ENCODE measurements around the gene NRAP. TPM values are rescaled to one million over a fixed set of nuclear protein-coding genes. Genes with fewer than 3 reads are reported as not detected.

NRAP gene
- polyA plus RNA-seq, 1 of the 3 experiments (the other 2 are of a cell fraction) = not detected

GRCh38 chr10:113630929-113631533, 32.8 kb downstream of the NRAP start:
- Histone ChIP-seq H2AFZ (ENCODE audit: low read depth) (no peak overlapping the region), H3K4me2 (no peak overlapping the region), H3K27me3 (ENCODE audit: insufficient read depth) (no peaks in the 10 kb centered on the region; the same call in 1 of the 2 replicates), H3K4me3 (ENCODE audit: low read depth in 2 of 2, low read length in 1 of 2) (no peak overlapping the region), H3K27ac (ENCODE audit: low read depth in 2 of 2, low read length in 1 of 2) (no peak overlapping the region), H4K20me1 (ENCODE audit: insufficient read depth) (no peaks in the 10 kb centered on the region), H3K9ac (no peak overlapping the region), H3K4me1 (ENCODE audit: control insufficient read depth in 1 of 2, insufficient read depth in 2 of 2, low read depth in 1 of 2, low read length in 1 of 2) (no peaks in the 10 kb centered on the region; a peak in 1 of 4 replicates), H3K79me2 (ENCODE audit: insufficient read depth) (no peaks in the 10 kb centered on the region), H3F3A (replicated peaks; ENCODE audit: insufficient read depth) (no peaks in the 10 kb centered on the region), H3K36me3 (replicated peaks in 1 of 2; ENCODE audit: control insufficient read depth in 1 of 2, insufficient read depth in 2 of 2, low read length in 1 of 2) (no peaks in the 10 kb centered on the region), H3K9me3 (no peaks in the 10 kb centered on the region), H3K9me2 (no peaks in the 10 kb centered on the region)
- POLR2A ChIA-PET = no interaction called here
- TF ChIP-seq FOSL2 (IDR thresholded peaks at IDR 0.05; ENCODE audit: borderline replicate concordance, low read depth) = no peak
- no peak for TF ChIP-seq USF2 (IDR thresholded peaks at IDR 0.05; ENCODE audit: borderline replicate concordance, low read depth, low read length)
- no peak for TF ChIP-seq IRF3 (IDR thresholded peaks at IDR 0.05; ENCODE audit: low read depth, low read length)
- TF ChIP-seq GATA2 (CRISPR knock-in tag; IDR thresholded peaks at IDR 0.05) = no peak
- 48% methylated on average over 5 of the region's 5 CpGs for WGBS (ENCODE audit: low lambda C conversion rate)
- DNase-seq = no peak
- CTCF ChIA-PET = interaction anchor here (0.8 to 1.8 kb wide), 2 partner anchors 9 to 49 kb away, joined by 3 to 4 read pairs; partner anchors contain the start of gene CASP7

GRCh38 chr10:113628607-113629153, 35.2 kb downstream of the NRAP start:
- H3K36me3 ChIP-seq (replicated peaks in 1 of 2; ENCODE audit: control insufficient read depth in 1 of 2, insufficient read depth in 2 of 2, low read length in 1 of 2) = no peaks in the 10 kb centered on the region
- H3K9ac ChIP-seq = no peak overlapping the region
- no peak overlapping the region for H2AFZ ChIP-seq (ENCODE audit: low read depth)
- no peaks in the 10 kb centered on the region for H3K79me2 ChIP-seq (ENCODE audit: insufficient read depth)
- 45% methylated on average over 2 of the region's 2 CpGs for WGBS (ENCODE audit: low lambda C conversion rate)
- ChIA-PET POLR2A (no interaction called here), CTCF (no interaction called here)
- H3K27me3 ChIP-seq (ENCODE audit: insufficient read depth) = no peaks in the 10 kb centered on the region; the same call in 1 of the 2 replicates
- no peak for DNase-seq
- no peak overlapping the region for H3K4me2 ChIP-seq
- H3F3A ChIP-seq (replicated peaks; ENCODE audit: insufficient read depth) = no peaks in the 10 kb centered on the region
- H3K27ac ChIP-seq (ENCODE audit: low read depth in 2 of 2, low read length in 1 of 2) = no peak overlapping the region
- H4K20me1 ChIP-seq (ENCODE audit: insufficient read depth) = no peaks in the 10 kb centered on the region
- H3K9me2 ChIP-seq = no peaks in the 10 kb centered on the region
- no peaks in the 10 kb centered on the region for H3K9me3 ChIP-seq
- H3K4me1 ChIP-seq (ENCODE audit: control insufficient read depth in 1 of 2, insufficient read depth in 2 of 2, low read depth in 1 of 2, low read length in 1 of 2) = no peaks in the 10 kb centered on the region; a peak in 1 of 4 replicates
- H3K4me3 ChIP-seq (ENCODE audit: low read depth in 2 of 2, low read length in 1 of 2) = no peak overlapping the region
- no peak for TF ChIP-seq TCF12 (IDR thresholded peaks at IDR 0.05)
- no peak for TF ChIP-seq RCOR1 (IDR thresholded peaks at IDR 0.05; ENCODE audit: low read length)
- TF ChIP-seq USF1 (IDR thresholded peaks at IDR 0.05; ENCODE audit: borderline replicate concordance, low read depth) = no peak
